Measurements from ENCODE around the gene WDPCP. TPM values are rescaled to one million over a fixed set of nuclear protein-coding genes. Genes with fewer than 3 reads are reported as not detected.
"Not testable (repeated sequence)": the region's sequence is repeated elsewhere in the genome, so short reads cannot be mapped to it uniquely, and the experiment has no call there.

The WDPCP gene
- total RNA-seq, 1 donor from 2014 or later: 6.8 TPM

- no peak for DNase-seq
Measured at GRCh38 chr2:63225964-63226686, 362.2 kb downstream of the WDPCP start.

GRCh38 chr2:63218800-63219526 lies 369.3 kb downstream of the WDPCP start:
- no peak for DNase-seq

GRCh38 chr2:63195310-63195709 lies 393.0 kb downstream of the WDPCP start:
- DNase-seq: no peak

GRCh38 chr2:63194175-63194574 lies 394.1 kb downstream of the WDPCP start:
- DNase-seq: no peak

GRCh38 chr2:63192889-63193774 lies 395.1 kb downstream of the WDPCP start:
- no peak for DNase-seq

- no peak for DNase-seq
Measured at GRCh38 chr2:63192169-63192888, 395.9 kb downstream of the WDPCP start.

- DNase-seq: peak; percentile 66
Measured at GRCh38 chr2:63189026-63189425, 399.3 kb downstream of the WDPCP start.

- DNase-seq: no peak
Measured at GRCh38 chr2:63186331-63186730, 401.9 kb downstream of the WDPCP start.

- no peak for DNase-seq
Measured at GRCh38 chr2:63163161-63163820, 425.0 kb downstream of the WDPCP start.

GRCh38 chr2:63159262-63159661 lies 429.0 kb downstream of the WDPCP start:
- DNase-seq: no peak

- DNase-seq: not testable (repeated sequence)
Measured at GRCh38 chr2:63136683-63137082, 451.6 kb downstream of the WDPCP start.

- no peak for DNase-seq
Measured at GRCh38 chr2:63132020-63132419, 456.3 kb downstream of the WDPCP start.

GRCh38 chr2:63131196-63131595 lies 457.1 kb downstream of the WDPCP start:
- DNase-seq: no peak

- no peak for DNase-seq
Measured at GRCh38 chr2:63127594-63127993, 460.7 kb downstream of the WDPCP start.

GRCh38 chr2:63124850-63125249 lies 463.4 kb downstream of the WDPCP start:
- DNase-seq: no peak

- no peak for DNase-seq
Measured at GRCh38 chr2:63124218-63124617, 464.1 kb downstream of the WDPCP start.

- no peak for DNase-seq
Measured at GRCh38 chr2:63122921-63123320, 465.4 kb downstream of the WDPCP start.

- DNase-seq: no peak
Measured at GRCh38 chr2:63121055-63121834, 467.0 kb downstream of the WDPCP start.

- no peak for DNase-seq
Measured at GRCh38 chr2:63118821-63119220, 469.5 kb downstream of the WDPCP start.

- DNase-seq: no peak
Measured at GRCh38 chr2:63104482-63104881, 483.8 kb downstream of the WDPCP start.

GRCh38 chr2:63101954-63102353 lies 486.3 kb downstream of the WDPCP start:
- DNase-seq: no peak

Measured in dermis blood vessel endothelial cell (primary cell).